HG03280 (cell line): ENCODE data around the gene S100A8.

Experiments
- ATAC-seq: cut with Tn5 transposase; IDR thresholded peaks from one replicate; pipeline ENCODE4 v1.9.1; 2021; ENCODE audit warnings: mild to moderate bottlenecking, moderate library complexity; ENCODE audit not compliant: unreplicated experiment

S100A8 gene

DNA sequence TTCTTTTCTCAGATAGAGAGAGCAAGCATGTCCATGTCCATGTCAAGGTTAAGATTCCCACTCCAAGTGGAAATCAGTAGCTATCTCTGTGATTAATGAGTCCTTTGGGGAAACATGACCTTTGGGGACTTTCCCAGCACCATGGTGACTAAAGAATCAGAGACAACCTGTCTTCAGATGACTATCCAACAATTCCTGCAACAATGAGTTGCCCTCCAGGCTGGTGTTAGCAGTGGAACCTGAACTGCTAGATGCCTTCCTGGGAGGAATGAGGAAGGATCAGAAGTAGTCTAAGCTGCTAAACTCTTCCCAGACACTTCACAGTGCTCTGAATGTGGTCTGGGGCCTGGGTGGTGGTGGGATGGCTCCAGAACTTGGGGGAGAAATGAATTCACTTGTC, 26.7 kb downstream of the S100A8 start:
- ATAC-seq = no peak

DNA sequence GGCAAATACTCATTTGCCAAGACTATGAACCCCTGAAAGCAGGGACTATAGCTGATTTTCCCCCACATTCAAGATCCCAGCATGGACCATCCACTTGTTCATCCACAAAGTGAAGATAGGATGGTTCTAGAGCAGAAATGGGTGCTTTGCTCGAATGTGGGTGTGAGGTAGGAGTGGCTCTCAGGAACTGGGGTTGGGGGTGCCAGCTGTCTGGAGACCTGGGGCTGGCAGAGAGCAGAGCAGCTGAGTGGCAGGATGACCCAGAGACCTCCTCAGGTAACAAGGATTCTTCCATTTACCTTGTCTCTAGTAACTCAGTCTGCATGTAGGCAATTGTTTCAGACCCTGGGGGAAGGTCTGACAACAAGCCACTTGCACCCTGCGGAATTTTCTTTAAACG, 27.2 kb downstream of the S100A8 start:
- ATAC-seq = no peak

DNA sequence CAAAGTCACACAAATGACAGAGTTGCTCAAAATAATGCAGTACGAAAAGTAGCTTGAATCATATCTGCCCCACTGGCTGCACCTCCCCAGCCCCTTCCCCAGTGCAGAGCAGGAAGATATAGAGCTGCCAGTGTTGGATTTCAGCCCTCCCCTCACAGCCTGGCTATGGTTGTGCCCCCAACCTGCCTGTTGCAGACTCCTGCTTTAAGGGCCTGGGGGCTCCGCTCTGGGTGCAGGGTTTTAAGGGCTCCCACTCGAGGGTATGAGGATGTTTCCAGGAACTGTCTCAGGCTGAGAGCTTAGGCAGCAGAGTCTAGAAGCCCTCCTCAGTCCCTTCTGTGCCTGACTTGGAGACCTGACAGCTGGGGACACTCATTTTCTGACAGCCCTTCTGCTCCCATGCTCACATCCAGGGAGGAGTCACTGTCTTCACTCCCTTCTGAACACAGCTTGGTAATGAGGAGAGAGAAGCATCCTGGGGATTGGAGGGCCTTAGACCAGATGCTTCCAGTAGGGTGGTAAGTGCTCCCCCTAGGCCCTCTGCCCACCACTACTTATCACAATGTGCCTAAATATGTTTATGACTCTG, 28.6 kb downstream of the S100A8 start:
- no peak for ATAC-seq

DNA sequence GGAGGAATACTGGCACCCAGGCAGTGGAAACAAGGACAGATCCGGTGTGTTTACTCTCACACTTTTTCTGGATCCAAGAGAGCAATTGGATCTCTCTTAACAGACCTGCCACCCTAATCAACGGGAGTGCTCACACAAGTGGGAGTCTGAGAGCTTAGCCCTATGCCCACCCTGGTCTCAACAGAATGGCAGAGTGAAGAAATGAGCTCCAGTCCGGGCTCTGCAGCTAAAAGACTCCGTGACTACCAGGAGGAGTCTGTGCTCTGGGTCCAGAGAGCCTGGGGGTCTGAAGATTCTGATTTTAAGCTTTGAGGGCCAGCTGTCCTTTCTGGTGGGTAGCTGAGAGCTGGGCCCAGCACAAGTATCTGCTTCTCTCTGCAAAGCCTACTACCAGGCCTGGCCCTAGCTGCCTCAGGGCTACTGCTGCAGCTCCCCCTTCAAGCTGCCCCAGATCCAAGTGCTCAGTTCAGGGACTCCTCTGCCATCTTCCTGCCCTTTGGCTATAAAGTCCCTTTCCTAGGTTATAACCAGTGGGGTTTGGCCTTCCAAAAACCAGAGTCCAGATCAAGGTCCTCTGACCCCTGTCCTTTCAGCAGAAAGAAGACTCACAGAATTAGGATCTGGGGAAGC, 29.3 kb downstream of the S100A8 start:
- ATAC-seq = no peak

DNA sequence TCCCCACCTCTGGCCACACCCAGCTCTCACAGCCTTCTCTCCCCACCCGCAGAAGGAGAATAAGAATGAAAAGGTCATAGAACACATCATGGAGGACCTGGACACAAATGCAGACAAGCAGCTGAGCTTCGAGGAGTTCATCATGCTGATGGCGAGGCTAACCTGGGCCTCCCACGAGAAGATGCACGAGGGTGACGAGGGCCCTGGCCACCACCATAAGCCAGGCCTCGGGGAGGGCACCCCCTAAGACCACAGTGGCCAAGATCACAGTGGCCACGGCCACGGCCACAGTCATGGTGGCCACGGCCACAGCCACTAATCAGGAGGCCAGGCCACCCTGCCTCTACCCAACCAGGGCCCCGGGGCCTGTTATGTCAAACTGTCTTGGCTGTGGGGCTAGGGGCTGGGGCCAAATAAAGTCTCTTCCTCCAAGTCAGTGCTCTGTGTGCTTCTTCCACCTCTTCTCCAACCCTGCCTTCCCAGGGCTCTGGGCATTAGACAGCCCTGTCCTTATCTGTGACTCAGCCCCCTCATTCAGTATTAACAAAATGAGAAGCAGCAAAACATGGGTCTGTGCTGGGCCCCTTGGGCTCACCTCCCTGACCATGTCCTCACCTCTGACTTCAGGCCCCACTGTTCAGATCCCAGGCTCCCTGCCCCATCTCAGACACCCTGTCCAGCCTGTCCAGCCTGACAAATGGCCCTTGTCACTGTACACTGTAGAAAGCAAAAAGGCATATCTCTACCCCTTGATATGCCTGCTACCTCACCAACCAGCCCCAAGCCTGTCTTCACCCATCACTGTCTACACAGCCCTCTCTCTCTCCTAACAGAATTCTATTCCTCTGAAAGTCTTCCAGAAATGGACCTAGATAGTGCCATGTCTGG, 30.0 kb downstream of the S100A8 start:
- no peak for ATAC-seq

DNA sequence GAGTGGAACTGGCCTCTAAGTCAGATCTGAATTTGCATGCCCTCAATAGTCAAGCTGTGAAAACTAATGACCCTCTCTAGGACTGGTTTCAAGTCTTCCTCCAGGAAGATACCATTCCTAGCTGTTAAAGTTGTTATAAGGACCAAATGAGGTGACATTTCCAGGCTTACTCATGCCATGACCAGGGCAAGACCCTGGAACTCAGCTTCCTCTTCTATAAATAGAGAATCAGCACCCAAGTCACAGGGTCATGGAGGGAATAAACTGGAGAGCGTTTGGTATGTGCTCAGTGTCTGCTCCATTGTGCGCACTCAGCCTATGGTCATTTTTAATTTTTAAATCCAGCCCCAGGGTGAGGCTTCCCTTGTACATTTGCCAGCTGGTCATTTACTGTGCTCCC, 30.7 kb downstream of the S100A8 start:
- ATAC-seq = no peak

DNA sequence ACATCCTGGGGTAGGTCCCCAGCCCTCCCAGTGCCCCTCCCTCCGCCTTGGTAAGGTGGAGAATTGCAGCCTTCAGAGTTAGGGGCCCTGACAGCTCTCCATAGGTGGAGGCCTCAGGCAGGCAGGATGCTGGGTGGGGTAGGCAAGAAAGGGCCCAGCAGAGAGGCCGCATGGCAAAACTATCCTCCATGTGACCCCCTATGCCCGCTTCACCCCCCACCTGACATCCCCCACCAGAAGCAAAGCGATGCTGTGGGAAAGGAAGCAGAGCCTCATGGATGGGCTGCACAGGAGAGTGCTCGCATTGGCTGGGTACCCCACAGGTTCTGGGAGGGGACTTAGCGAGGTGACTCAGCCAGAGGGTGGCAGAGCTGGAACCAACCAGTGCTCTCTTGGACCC, 31.6 kb downstream of the S100A8 start:
- ATAC-seq = no peak

DNA sequence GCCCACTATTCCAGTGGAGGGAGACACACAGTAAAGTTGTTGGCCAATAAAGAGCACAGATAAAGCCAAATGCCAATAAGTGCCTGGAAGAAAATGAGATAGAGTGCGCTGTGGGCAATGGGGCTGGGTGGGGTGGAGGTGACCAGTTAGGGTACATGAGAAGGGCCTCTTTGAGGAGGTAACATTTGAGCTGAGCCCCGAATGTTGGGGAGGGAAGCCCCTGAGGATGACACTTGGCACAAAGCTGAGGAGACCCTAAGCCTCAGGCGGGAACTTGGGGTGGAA, 32.2 kb downstream of the S100A8 start:
- ATAC-seq = no peak

DNA sequence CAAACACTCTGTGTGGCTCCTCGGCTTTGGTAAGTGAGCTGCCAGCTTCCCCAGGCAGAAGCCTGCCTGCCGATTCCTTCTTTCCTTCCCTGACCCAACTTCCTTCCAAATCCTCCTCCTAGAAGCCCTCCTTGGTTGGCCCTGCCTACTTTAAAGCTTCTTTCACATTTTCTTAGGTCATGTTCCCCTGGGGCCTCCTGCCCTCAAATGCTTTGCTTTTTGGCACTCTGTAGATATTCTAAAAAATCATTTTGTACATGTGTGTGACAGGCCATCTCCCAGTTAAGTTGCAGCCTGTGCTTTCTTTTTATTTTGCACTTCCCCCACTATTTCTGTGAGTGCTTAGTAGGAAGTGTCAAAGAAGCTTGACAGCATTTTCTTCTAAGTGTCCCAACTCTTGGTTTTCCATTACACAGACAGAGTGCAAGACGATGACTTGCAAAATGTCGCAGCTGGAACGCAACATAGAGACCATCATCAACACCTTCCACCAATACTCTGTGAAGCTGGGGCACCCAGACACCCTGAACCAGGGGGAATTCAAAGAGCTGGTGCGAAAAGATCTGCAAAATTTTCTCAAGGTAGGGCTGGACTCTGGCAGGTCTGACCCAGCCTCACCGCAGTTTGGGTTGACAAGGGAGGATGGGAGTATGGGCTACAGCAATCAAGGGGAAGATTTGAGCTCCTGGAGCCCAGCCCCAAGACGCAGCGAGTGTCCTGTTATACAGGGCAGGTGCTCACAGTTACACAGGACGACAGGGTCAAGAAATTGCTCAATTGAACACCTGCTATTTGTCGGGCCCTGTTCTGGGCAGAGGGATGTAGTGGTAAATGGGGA, 32.8 kb downstream of the S100A8 start, which contains the start of gene S100A9:
Gene S100A9, plus strand, starts transcription at position 2 of the 838 bp plus-strand sequence. Its CDS starts 430 bp downstream, at position 432.
- ATAC-seq = no peak

DNA sequence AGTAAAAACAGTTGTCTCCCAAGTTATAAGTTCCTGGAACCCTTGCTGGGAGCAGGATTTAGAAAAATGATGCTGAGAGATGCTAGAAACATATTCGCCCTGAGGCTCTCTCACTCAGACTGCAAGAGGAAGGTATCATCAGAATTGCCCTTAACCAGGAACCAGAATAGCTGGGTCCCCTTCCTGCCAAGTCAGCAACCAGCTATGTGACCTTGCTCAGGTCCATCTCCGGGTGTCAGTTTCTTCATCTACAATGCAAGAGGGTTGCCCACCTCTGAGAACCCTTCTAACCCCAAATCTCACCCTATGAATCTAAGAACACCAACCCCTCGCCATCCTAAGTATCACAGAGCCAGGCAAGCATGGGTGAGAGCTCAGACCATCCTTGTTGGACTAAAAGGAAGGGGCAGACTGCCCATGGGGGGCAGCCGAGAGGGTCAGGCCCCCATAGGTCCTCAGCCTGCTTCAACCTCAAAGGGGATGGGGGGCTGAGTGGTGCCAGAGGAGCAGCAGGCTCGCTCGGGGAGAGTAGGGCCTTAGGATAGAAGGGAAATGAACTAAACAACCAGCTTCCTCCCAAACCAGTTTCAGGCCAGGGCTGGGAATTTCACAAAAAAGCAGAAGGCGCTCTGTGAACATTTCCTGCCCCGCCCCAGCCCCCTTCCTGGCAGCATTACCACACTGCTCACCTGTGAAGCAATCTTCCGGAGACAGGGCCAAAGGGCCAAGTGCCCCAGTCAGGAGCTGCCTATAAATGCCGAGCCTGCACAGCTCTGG, 33.6 kb downstream of the S100A8 start:
- ATAC-seq = no peak

DNA sequence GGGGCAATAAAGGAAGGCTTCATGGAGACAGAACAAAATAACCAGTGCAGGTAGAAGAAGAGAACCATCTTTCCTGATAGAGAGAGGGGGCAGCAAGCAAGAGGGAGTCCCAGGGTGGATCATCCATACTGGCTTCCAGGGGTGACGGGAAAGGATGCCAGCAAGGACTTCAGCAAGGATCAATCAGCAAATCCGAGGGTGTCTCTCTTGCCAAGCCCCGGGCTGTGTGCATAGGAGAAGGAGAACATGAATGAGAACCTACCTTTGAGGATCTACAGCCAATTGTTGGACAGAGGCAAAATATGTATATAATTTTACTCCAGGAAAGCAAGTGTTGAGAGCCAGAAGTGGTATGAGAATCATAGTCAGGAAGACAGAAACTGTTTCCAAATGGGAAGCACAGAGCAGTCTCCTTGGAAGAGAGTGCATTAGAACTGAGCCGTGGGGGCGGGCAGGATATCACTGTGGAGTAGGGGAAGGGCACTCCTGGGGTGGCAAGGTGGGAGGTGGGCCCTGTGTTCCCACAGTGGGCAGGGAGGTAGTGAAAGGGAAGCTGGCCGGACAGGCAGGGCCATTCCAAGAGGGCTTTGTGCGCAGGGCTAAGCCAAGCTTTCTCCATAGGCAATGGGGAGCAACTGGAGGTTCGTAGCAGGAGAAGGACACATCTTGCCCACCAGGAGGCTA, 34.3 kb downstream of the S100A8 start:
- ATAC-seq = no peak

DNA sequence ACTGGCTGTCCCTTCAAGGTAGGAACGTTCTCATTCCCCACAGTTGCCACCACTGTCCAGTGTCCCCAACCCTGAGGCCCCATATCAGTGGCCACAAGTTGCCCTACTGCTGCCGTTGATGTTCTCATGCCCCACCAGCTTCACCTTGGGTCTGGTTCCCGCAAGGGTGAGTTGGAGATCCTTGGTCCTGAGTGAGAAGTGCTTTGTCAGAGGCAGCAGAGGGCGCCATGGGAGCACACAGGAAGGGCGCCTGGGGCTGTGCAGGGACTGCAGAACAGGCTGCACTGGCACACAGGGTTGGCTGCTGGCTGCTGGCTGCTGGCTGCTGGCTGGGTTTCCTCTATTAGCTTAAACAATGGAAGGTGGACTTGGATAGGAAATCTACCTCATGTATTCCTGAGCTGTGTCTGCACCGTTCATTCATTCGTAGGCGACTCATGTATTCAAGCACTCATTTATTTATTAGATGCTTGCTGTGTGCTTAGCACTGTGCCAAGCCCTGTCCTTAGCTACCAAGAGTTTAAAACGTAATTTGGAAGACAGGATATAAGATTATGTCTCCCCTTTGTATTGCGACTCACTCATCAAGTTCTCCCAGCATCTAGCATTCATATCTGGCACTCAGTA, 35.3 kb downstream of the S100A8 start:
- ATAC-seq = no peak

DNA sequence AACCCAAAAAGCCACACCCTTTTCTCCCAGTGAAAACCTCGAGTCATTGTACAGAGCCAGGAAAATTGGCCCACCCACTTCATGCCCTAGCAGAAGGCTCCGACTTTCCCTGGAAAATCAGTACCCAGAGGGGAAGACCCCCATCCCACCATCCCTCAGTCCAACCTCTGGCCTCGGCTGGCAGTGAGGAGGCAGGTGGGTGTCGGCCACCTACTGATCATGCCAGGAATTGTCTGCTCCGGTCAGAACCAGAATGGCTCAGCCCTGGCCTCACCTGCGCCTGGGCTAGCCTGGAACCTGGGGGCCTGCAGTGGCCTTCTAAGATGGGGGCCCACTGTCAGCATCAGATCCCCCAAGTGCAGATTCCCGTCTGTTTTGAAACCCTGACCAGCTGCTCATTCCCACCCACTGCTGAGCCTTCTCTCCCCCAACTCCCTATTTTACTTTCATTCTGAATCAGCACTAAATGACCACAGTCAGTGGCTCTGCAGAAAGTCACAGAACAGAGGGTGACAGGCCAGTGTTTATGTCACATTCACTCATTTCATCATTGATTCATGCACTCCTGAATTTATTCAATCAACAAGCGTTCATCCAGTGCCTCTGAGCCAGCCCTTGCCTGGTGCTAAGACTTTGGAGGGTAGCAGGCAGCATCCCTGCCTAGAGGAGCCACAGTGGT, 36.2 kb downstream of the S100A8 start:
- ATAC-seq = no peak

DNA sequence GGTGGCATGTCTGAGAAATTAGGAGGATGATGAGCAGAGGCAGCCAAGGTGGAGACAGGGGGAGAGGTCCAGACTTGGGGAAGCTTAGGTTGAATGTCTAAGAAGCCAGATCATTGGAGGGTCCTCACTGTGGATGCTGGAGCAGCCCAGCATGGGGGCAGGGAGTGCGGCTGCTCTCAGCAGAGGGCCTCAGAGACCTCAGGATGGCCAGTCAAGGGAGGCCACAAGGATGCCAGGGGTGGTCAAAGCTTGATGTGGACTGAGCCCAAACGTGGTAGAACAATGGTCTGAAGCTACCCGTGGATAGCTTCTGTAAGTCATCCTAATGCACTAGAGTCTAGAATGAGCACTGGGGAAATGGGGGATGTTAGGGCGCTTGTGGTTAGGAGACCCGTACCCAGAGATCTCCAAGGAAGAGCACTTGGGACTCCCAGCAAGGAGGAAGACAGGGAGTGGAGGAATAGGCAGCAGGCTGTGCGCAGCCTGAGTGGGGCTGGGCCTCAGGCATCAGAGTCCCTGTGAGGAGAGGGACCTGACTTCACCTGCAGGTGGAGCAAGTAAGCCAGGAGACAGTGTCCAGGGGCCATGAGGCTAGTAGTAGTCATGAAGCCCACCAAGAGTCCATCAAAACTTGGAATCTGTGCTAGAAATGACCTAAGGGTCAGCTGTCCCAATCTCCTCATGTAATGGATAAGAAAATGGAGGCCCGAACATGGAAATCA, 37.5 kb downstream of the S100A8 start:
- no peak for ATAC-seq

DNA sequence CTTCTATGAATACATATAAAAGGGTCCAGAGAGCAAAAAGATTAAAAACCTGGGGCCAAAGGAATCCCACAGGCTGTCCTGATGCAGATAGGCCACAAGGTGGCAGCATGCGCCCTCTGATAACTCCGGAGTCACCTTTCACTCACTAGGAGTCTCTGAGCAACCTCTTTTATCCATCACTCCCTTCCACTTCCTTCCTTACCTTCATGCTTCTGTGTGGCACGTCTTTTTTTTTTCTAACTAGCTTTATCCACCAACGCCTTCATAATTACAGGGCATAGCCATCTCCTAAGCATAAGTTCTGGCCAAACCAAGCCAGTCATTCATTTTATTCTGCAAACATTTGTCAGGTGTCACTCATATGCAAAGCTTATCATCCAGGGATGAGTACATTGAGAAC, 38.4 kb downstream of the S100A8 start:
- no peak for ATAC-seq

DNA sequence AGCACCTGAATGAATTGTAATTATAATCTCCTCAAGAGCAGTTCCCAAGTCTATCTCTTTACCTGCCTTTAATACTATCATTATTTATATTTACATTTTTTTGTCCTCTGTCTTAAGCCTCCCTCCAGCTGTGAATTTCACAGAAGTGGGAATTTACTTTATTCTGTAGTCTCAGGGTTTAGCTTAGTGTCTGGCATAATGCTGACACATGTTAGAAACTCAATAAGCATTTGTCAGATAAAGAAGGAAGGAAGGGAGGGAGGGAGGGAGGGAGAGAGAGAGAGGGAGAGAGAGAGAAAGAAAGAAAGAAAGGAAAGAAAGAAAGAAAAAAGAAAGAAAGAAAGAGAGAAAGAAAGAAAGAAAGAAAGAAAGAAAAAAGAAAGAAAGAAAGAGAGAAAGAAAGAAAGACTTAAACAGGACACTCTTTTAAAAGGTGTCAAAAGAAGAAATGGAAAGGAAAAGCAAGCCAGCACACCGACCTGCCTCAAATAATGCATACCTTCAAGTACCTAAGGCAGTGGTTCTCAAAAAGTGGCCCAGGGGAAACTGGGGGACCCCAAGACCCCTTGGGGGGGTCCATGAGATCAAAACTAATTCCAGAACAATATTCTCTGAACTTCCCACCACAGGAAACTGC, 40.4 kb downstream of the S100A8 start:
- ATAC-seq = no peak

DNA sequence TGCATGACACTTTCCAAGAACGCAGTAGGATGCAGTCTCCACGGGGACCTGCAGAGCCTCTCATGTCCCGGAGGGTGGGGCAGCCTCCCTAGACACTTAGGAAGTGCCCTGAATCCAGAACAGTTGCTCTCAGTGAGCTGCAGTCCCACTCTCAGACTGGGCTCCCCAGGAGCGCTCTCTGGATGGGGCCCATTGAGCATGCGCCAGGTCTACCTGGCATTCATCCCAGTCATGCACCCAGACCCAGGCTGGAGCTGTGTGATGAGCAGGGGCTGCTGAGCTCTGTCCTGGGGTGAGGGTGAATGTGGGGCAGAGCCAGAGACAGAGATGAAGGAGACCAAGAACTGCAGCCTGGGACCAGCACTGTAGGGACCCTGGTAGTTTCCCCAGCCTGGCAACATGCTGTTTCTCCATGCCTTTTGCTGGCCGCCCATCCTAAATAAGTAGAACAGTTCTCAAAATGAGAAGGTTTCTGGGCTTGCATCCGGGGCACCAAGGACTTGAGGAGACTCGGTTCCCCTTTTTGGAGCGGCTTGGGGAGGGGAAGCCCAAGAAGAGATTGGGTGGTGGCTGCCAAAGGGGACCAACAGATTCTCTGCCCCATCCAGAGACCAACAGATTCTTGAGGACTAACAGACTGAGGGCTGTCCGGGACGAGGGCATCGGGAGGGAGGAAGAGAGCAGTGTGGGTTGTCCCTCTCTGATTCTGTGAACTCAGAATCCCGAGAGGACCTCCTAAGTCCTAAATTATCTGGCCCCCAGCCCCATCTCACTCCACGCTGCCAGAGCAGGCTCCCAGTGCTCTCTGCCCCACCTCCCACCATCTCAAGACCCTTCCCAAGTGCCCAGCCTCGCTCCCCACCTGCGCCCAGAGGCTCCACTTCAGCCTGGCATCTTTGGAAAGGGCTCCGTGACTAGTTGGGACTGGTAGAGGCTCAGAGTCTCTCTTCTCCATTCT, 41.2 kb downstream of the S100A8 start:
- ATAC-seq = no peak
